HepG2 (cell line): Measurements from ENCODE around the gene RAD9A. TPM values are rescaled to one million over a fixed set of nuclear protein-coding genes. Genes with fewer than 3 reads are reported as not detected.
A peak's percentile ranks its signal among the peaks of the same experiment; 100 is the strongest.

Experiments used
- ARID2 ChIP-seq: sonication (generic); formaldehyde crosslinking; IDR thresholded peaks from 2 replicates; pipeline ENCODE4 v1.8.1; 2022; ENCODE audit warnings: mild to moderate bottlenecking, missing genetic modification reagents, borderline replicate concordance
- CBX5 ChIP-seq: sonication (generic); formaldehyde crosslinking; IDR thresholded peaks from 2 replicates; pipeline ENCODE4 v1.4.0; 2020; ENCODE audit warnings: missing genetic modification reagents, borderline replicate concordance
- CTCF ChIP-seq: sonication (generic); formaldehyde crosslinking; IDR thresholded peaks from 2 replicates; pipeline ENCODE4 v1.5.0; 2020; ENCODE audit warnings: mild to moderate bottlenecking, missing genetic modification reagents, moderate library complexity
- GMEB2 ChIP-seq: IDR thresholded peaks from 2 replicates; pipeline ENCODE4 v1.6.1; 2016; ENCODE audit warnings: missing biosample characterization, missing genetic modification reagents, low read depth
- HNRNPLL ChIP-seq: fragments of 200-400 bp; formaldehyde crosslinking; IDR thresholded peaks from 2 replicates; pipeline ENCODE4 v1.6.1; 2017; ENCODE audit warnings: mild to moderate bottlenecking, low read depth, low read length; ENCODE audit not compliant: poor library complexity, severe bottlenecking
- LCORL ChIP-seq, 2 experiments: fragments of 450-650 bp in 1 of 2; sonication (generic) in 1 of 2; formaldehyde crosslinking in 1 of 2; IDR thresholded peaks; 2 replicates each; pipeline versions ENCODE4 v1.5.0 to v1.6.1; 2017 to 2020; ENCODE audit warnings: antibody characterized with exemption in 1 of 2, missing genetic modification reagents in 1 of 2
- MBNL3 ChIP-seq: fragments of 250-450 bp; sonication (Bioruptor Pico); conservative IDR thresholded peaks from 2 replicates; pipeline ENCODE4 v1.8.0; 2022; ENCODE audit warnings: mild to moderate bottlenecking, inconsistent platforms
- MZF1 ChIP-seq: sonication (generic); formaldehyde crosslinking; IDR thresholded peaks from 2 replicates; pipeline ENCODE4 v1.8.1; 2023; ENCODE audit warnings: mild to moderate bottlenecking, missing genetic modification reagents, borderline replicate concordance
- NFYB ChIP-seq: sonication (generic); formaldehyde crosslinking; IDR thresholded peaks from 2 replicates; pipeline ENCODE4 v1.4.0; 2020; ENCODE audit warnings: missing genetic modification reagents
- PHF8 ChIP-seq: sonication (generic); formaldehyde crosslinking; IDR thresholded peaks from 2 replicates; pipeline ENCODE4 v1.5.0; 2020; ENCODE audit warnings: missing genetic modification reagents
- PTBP1 ChIP-seq: fragments of 200-400 bp; formaldehyde crosslinking; IDR thresholded peaks from 2 replicates; pipeline ENCODE4 v1.6.1; 2018; ENCODE audit warnings: low read length, low read depth; ENCODE audit not compliant: poor library complexity, severe bottlenecking
- SNAPC2 ChIP-seq: sonication (generic); formaldehyde crosslinking; IDR thresholded peaks from 2 replicates; pipeline ENCODE4 v1.8.1; 2022; ENCODE audit warnings: mild to moderate bottlenecking, missing genetic modification reagents
- SOX5 ChIP-seq: IDR thresholded peaks from 2 replicates; pipeline ENCODE4 v1.6.1; 2016; ENCODE audit warnings: borderline replicate concordance
- SPEN ChIP-seq: sonication (generic); formaldehyde crosslinking; IDR thresholded peaks from 2 replicates; pipeline ENCODE4 v1.5.1; 2020; ENCODE audit warnings: low read depth, mild to moderate bottlenecking, missing genetic modification reagents
- TGIF2 ChIP-seq: IDR thresholded peaks from 2 replicates; pipeline ENCODE4 v1.6.1; 2016; ENCODE audit warnings: control low read depth, missing compliant biosample characterization
- ZNF225 ChIP-seq: sonication (generic); formaldehyde crosslinking; IDR thresholded peaks from 2 replicates; pipeline ENCODE4 v1.4.0; 2020; ENCODE audit warnings: mild to moderate bottlenecking, missing genetic modification reagents
- ZNF230 ChIP-seq: sonication (generic); formaldehyde crosslinking; IDR thresholded peaks from 2 replicates; pipeline ENCODE4 v1.4.0; 2020; ENCODE audit warnings: mild to moderate bottlenecking, missing genetic modification reagents
- ZNF33A ChIP-seq: sonication (generic); formaldehyde crosslinking; IDR thresholded peaks from 2 replicates; pipeline ENCODE4 v1.5.1; 2020; ENCODE audit warnings: missing genetic modification reagents, mild to moderate bottlenecking, moderate library complexity, borderline replicate concordance
- ZNF432 ChIP-seq: sonication (generic); formaldehyde crosslinking; IDR thresholded peaks from 2 replicates; pipeline ENCODE4 v1.5.0; 2020; ENCODE audit warnings: missing genetic modification reagents, mild to moderate bottlenecking, borderline replicate concordance
- ZNF501 ChIP-seq: sonication (generic); formaldehyde crosslinking; IDR thresholded peaks from 2 replicates; pipeline ENCODE4 v1.5.1; 2020; ENCODE audit warnings: mild to moderate bottlenecking, moderate library complexity, missing genetic modification reagents
- ZNF563 ChIP-seq: sonication (generic); formaldehyde crosslinking; IDR thresholded peaks from 2 replicates; pipeline ENCODE4 v1.8.0; 2022; ENCODE audit warnings: mild to moderate bottlenecking, moderate library complexity, missing genetic modification reagents
- ZNF576 ChIP-seq: sonication (generic); formaldehyde crosslinking; IDR thresholded peaks from 2 replicates; pipeline ENCODE4 v1.4.0; 2020; ENCODE audit warnings: mild to moderate bottlenecking, missing genetic modification reagents
- ZNF678 ChIP-seq: sonication (generic); formaldehyde crosslinking; IDR thresholded peaks from 2 replicates; pipeline ENCODE4 v1.4.0; 2020; ENCODE audit warnings: mild to moderate bottlenecking, missing genetic modification reagents
- ZNF772 ChIP-seq: sonication (generic); formaldehyde crosslinking; IDR thresholded peaks from 2 replicates; pipeline ENCODE4 v1.5.0; 2020; ENCODE audit warnings: mild to moderate bottlenecking, missing genetic modification reagents
- ZSCAN20 ChIP-seq: sonication (generic); formaldehyde crosslinking; IDR thresholded peaks from 2 replicates; pipeline ENCODE4 v1.4.0; 2020; ENCODE audit warnings: missing genetic modification reagents, mild to moderate bottlenecking, borderline replicate concordance
- polyA plus RNA-seq, 8 experiments: library from polyadenylated mRNA; depleted of rRNA in 3 of 8; stranded (reverse) in 7 of 8; unstranded in 1 of 8; fragments of >200 nt; fragmentation: Illumina TruSeq in 4 of 8; extraction: Trizol in 4 of 8; gene quantifications; 2 replicates each; pipeline versions ENCODE4 v1.2.1 to v1.2.3, GENCODE V29; 2011 to 2016; ENCODE audit warnings: low read depth in 4 of 8, missing spikeins in 1 of 8, mixed read lengths in 1 of 8; ENCODE audit not compliant: insufficient read depth in 1 of 8
- total RNA-seq, 5 experiments: library from RNA; depleted of rRNA; stranded (reverse); fragments of >200 nt; fragmentation: Illumina TruSeq; extraction: Trizol; gene quantifications; 2 replicates each; pipeline ENCODE4 v1.2.3, GENCODE V29; 2016; ENCODE audit warnings: low read depth in 1 of 5

The RAD9A gene
- total and polyA plus RNA-seq, 2 of the 13 experiments (the other 11 are each of a cell fraction or from before 2014, with no cell fraction given), result 10.1 to 15.7 TPM

- peak; percentile 94 for TF ChIP-seq PHF8
- peak; percentile 68 for TF ChIP-seq CBX5
- peak; percentile 97 for TF ChIP-seq ZNF501
- peak; percentile 97 for TF ChIP-seq TGIF2 (CRISPR knock-in tag)
- no peak for TF ChIP-seq ZNF432 (CRISPR knock-in tag)
- TF ChIP-seq ZSCAN20 (CRISPR knock-in tag), result no peak
- peak; percentile 32; the same call in 1 of the 2 replicates for TF ChIP-seq LCORL (IDR thresholded peaks at IDR 0.05)
- 0 out of 2 replicates have a peak, but pooled peaks have one; percentile 17 for TF ChIP-seq LCORL (CRISPR knock-in tag; IDR thresholded peaks at IDR 0.05)
- TF ChIP-seq ZNF563 (CRISPR knock-in tag), result peak; percentile 92; the same call in 1 of the 2 replicates
- TF ChIP-seq NFYB (CRISPR knock-in tag), result peak; percentile 92
- peak; percentile 55; the same call in 1 of the 2 replicates for TF ChIP-seq ZNF576 (CRISPR knock-in tag)
- peak; percentile 67; the same call in 1 of the 2 replicates for TF ChIP-seq SOX5 (CRISPR knock-in tag)
- TF ChIP-seq ZNF678, result peak; percentile 55; the same call in 1 of the 2 replicates
- peak; percentile 50 for TF ChIP-seq HNRNPLL
- TF ChIP-seq PTBP1, result no peak
- TF ChIP-seq SNAPC2 (CRISPR knock-in tag), result no peak
- no peak for TF ChIP-seq ZNF772 (CRISPR knock-in tag)
- peak; percentile 26; the same call in 1 of the 2 replicates for TF ChIP-seq CTCF (CRISPR knock-in tag)
- TF ChIP-seq ARID2 (CRISPR knock-in tag), result peak; percentile 91; the same call in 1 of the 2 replicates
- peak; percentile 77 for TF ChIP-seq ZNF225 (CRISPR knock-in tag)
- TF ChIP-seq ZNF33A (CRISPR knock-in tag), result no peak
- no peak for TF ChIP-seq MZF1 (CRISPR knock-in tag)
- peak; percentile 99 for TF ChIP-seq SPEN (CRISPR knock-in tag)
- TF ChIP-seq ZNF230 (CRISPR knock-in tag), result peak; percentile 92
- TF ChIP-seq MBNL3 (CRISPR knock-in tag), result 0 out of 2 replicates have a peak, but pooled peaks have one; percentile 78
- TF ChIP-seq GMEB2 (CRISPR knock-in tag), result peak; percentile 60
Observed at GRCh38 chr11:67391304-67392182, at the start of gene RAD9A (continued).
